Gastroesophageal sphincter (tissue), 4 donors: ENCODE results near the gene CLCNKB. TPM values are rescaled to one million over a fixed set of nuclear protein-coding genes. Genes with fewer than 3 reads are reported as not detected.
"Not testable (repeated sequence)": the region's sequence is repeated elsewhere in the genome, so short reads cannot be mapped to it uniquely, and the experiment has no call there.

ENCODE experiments used
- ATAC-seq: fragments of 150-250 bp; one replicate; pipeline ENCODE4 v1.9.1; 2016; ENCODE audit warnings: mild to moderate bottlenecking, moderate library complexity
- H3K27ac ChIP-seq, 4 donors: fragments of 200-600 bp; sonication (generic) in 3 of 4; 1 replicate in 3 of 4; 2 replicates in 1 of 4; pipeline ENCODE4 v1.5.1; 2016 to 2019
- H3K27me3 ChIP-seq: fragments of 200-600 bp; sonication (generic); one replicate; pipeline ENCODE4 v1.5.1; 2019
- H3K36me3 ChIP-seq, 2 donors: fragments of 200-600 bp; sonication (generic); one replicate each; pipeline ENCODE4 v1.5.1; 2019; ENCODE audit warnings: control low read depth in 1 of 2
- H3K4me1 ChIP-seq, 3 donors: fragments of 200-600 bp; sonication (generic); 1 replicate in 2 of 3; 2 replicates in 1 of 3; pipeline ENCODE4 v1.5.1; 2016 to 2019; ENCODE audit warnings: control low read depth in 2 of 3
- H3K4me3 ChIP-seq, 2 donors: fragments of 200-600 bp; sonication (generic); one replicate each; pipeline ENCODE4 v1.5.1; 2019; ENCODE audit warnings: mild to moderate bottlenecking in 1 of 2, moderate library complexity in 1 of 2
- H3K9me3 ChIP-seq, 3 donors: fragments of 200-600 bp; sonication (generic); one replicate each; pipeline ENCODE4 v1.5.1; 2017 to 2019; ENCODE audit warnings: control low read depth in 2 of 3
- CTCF ChIP-seq, 4 experiments: fragments of 200-600 bp in 2 of 4; fragments of 450-650 bp in 2 of 4; sonication (generic) in 1 of 4; IDR thresholded peaks; one replicate each; pipeline ENCODE4 v1.5.1; 2017 to 2019; ENCODE audit warnings: antibody characterized with exemption in 4 of 4, mild to moderate bottlenecking in 2 of 4, moderate library complexity in 2 of 4
- EP300 ChIP-seq: sonication (generic); formaldehyde crosslinking; IDR thresholded peaks from one replicate; pipeline ENCODE4 v1.6.1; 2017; ENCODE audit warnings: antibody characterized with exemption, mild to moderate bottlenecking
- POLR2A ChIP-seq, 2 donors: fragments of 450-650 bp; IDR thresholded peaks; one replicate each; pipeline ENCODE4 v1.6.1; 2017; ENCODE audit warnings: antibody characterized with exemption in 2 of 2, mild to moderate bottlenecking in 2 of 2, moderate library complexity in 1 of 2
- POLR2AphosphoS5 ChIP-seq: sonication (generic); formaldehyde crosslinking; IDR thresholded peaks from one replicate; pipeline ENCODE4 v1.6.1; 2017; ENCODE audit warnings: antibody characterized with exemption
- WGBS, 2 donors: methylation state at CpG; one replicate each; pipeline ENCODE4 v1.1.5; 2018; ENCODE audit warnings: low coverage in 1 of 2; 5-methylcytosine and 5-hydroxymethylcytosine counted together
- total RNA-seq, 4 donors: library from RNA; depleted of rRNA; stranded (reverse); fragments of >200 nt; gene quantifications; one replicate each; pipeline ENCODE4 v1.1.0, GENCODE V29; 2016

Gene CLCNKB
- total RNA-seq, 4 donors from 2014 or later, result 0.20 to 1.9 (median 0.82) TPM

GRCh38 chr1:16026723-16027484 lies 16.7 kb upstream of the CLCNKB start:
- 0 to 28% methylated on average over 3 to 6 of the region's 33 CpGs for WGBS, 2 donors
- H3K9me3 ChIP-seq, result no peaks in the 10 kb centered on the region
- peak overlapping the region in 2 of 4 donors; percentile 41 to 59 for H3K27ac ChIP-seq
- no peaks in the 10 kb centered on the region for H3K27me3 ChIP-seq
- H3K36me3 ChIP-seq, result no peaks in the 10 kb centered on the region
- TF ChIP-seq CTCF (IDR thresholded peaks at IDR 0.05) (no peak), POLR2AphosphoS5 (no peak), POLR2A (IDR thresholded peaks at IDR 0.05) (no peak), EP300 (no peak)
- peak; percentile 48 for ATAC-seq
- peak overlapping the region; percentile 0 to 40 for H3K4me3 ChIP-seq
- H3K4me1 ChIP-seq, result peaks cover 0 to 18% (median 9%) of the 10 kb centered on the region in 3 donors

- Histone ChIP-seq H3K4me1 (peaks cover 0 to 30% (median 15%) of the 10 kb centered on the region in 3 donors), H3K9me3 (no peaks in the 10 kb centered on the region), H3K27me3 (no peaks in the 10 kb centered on the region), H3K4me3 (no peak overlapping the region), H3K36me3 (no peaks in the 10 kb centered on the region), H3K27ac (no peak overlapping the region)
- ATAC-seq, result no peak
- WGBS, 2 donors, result 64% methylated on average over 14 of the region's 19 CpGs; no CpG with 5 or more reads in 1 of the 2 donors
- TF ChIP-seq POLR2A (IDR thresholded peaks at IDR 0.05), result no peak
- no peak for TF ChIP-seq POLR2AphosphoS5
- no peak for TF ChIP-seq CTCF (IDR thresholded peaks at IDR 0.05)
- no peak for TF ChIP-seq EP300
Observed at GRCh38 chr1:16028237-16029002, 15.2 kb upstream of the CLCNKB start.

- not testable (repeated sequence) for H3K27me3 ChIP-seq, H3K9me3 ChIP-seq, H3K36me3 ChIP-seq, H3K4me3 ChIP-seq, ATAC-seq, H3K27ac ChIP-seq
- WGBS, 2 donors, result no CpG with 5 or more reads among the region's 13 CpGs
- H3K4me1 ChIP-seq, result peaks cover 0 to 30% (median 15%) of the 10 kb centered on the region in 3 donors
Observed at GRCh38 chr1:16029003-16029268, 14.6 kb upstream of the CLCNKB start.

GRCh38 chr1:16029288-16029687 lies 14.3 kb upstream of the CLCNKB start:
- no CpG with 5 or more reads among the region's 1 CpG for WGBS, 2 donors
- Histone ChIP-seq H3K4me3 (no peak overlapping the region), H3K9me3 (no peaks in the 10 kb centered on the region), H3K36me3 (no peaks in the 10 kb centered on the region), H3K27me3 (no peaks in the 10 kb centered on the region), H3K4me1 (peaks cover 0 to 30% (median 15%) of the 10 kb centered on the region in 3 donors), H3K27ac (no peak overlapping the region)
- TF ChIP-seq POLR2AphosphoS5 (no peak), EP300 (no peak), POLR2A (IDR thresholded peaks at IDR 0.05) (no peak), CTCF (IDR thresholded peaks at IDR 0.05) (no peak)
- no peak for ATAC-seq

GRCh38 chr1:16031551-16031950 lies 12.0 kb upstream of the CLCNKB start:
- no peak overlapping the region for H3K4me3 ChIP-seq
- no peaks in the 10 kb centered on the region for H3K36me3 ChIP-seq
- 92% methylated on average over 4 of the region's 8 CpGs; no CpG with 5 or more reads in 1 of the 2 donors for WGBS, 2 donors
- peaks cover 0 to 25% (median 15%) of the 10 kb centered on the region in 3 donors for H3K4me1 ChIP-seq
- no peak for TF ChIP-seq CTCF (IDR thresholded peaks at IDR 0.05)
- no peak for TF ChIP-seq POLR2A (IDR thresholded peaks at IDR 0.05)
- no peak for TF ChIP-seq POLR2AphosphoS5
- TF ChIP-seq EP300, result no peak
- no peaks in the 10 kb centered on the region for H3K27me3 ChIP-seq
- no peaks in the 10 kb centered on the region for H3K9me3 ChIP-seq
- H3K27ac ChIP-seq, result no peak overlapping the region
- no peak for ATAC-seq
